PC-3 (cell line): ENCODE measurements around the gene CCNQ.

Experiments
- CTCF ChIP-seq: fragments of 300-600 bp; sonication (generic); conservative IDR thresholded peaks from 2 replicates; pipeline ENCODE4 v1.5.1; 2017; ENCODE audit warnings: antibody characterized with exemption, low read depth, mild to moderate bottlenecking, low read length
- EZH2 ChIP-seq: fragments of 300-600 bp; sonication (generic); IDR thresholded peaks from one replicate; pipeline ENCODE4 v1.6.1; 2017; ENCODE audit warnings: antibody characterized with exemption, mild to moderate bottlenecking, low read length; ENCODE audit not compliant: unreplicated experiment
- EZH2phosphoT487 ChIP-seq: fragments of 300-600 bp; sonication (generic); IDR thresholded peaks from 2 replicates; pipeline ENCODE4 v1.6.1; 2018; ENCODE audit warnings: mild to moderate bottlenecking, antibody characterized with exemption, low read length, borderline replicate concordance

- TF ChIP-seq CTCF (no peak), EZH2phosphoT487 (no peak), EZH2 (no peak)
Measured at GRCh38 chrX:153642051-153642654, 43.2 kb upstream of the CCNQ start.
